GM06990 (cell line): Measurements from ENCODE around the gene CCNY.

Experiments used
- DNase-seq: peaks from one replicate; pipeline ENCODE4 v3.0.0-alpha.2; 2011; ENCODE audit not compliant: insufficient read length; ENCODE audit errors: extremely low read depth
- H3K27me3 ChIP-seq: replicated peaks from 2 replicates; pipeline ENCODE4 v1.6.0; 2011; ENCODE audit warnings: low read length; ENCODE audit not compliant: control insufficient read depth, insufficient read depth
- H3K36me3 ChIP-seq: 2 replicates; pipeline ENCODE4 v1.5.1; 2011; ENCODE audit warnings: low read length; ENCODE audit not compliant: control insufficient read depth, insufficient read depth
- H3K4me3 ChIP-seq: replicated peaks from 2 replicates; pipeline ENCODE4 v1.5.1; 2011; ENCODE audit warnings: low read depth, mild to moderate bottlenecking, control low read depth, low read length
- TF ChIP-seq, protein P1 (sequence below): IDR thresholded peaks from 2 replicates; pipeline ENCODE4 v1.5.1; 2011; ENCODE audit warnings: low read length, control low read depth, mild to moderate bottlenecking, inconsistent platforms; ENCODE audit not compliant: insufficient read depth, poor library complexity, severe bottlenecking

CCNY gene

DNA sequence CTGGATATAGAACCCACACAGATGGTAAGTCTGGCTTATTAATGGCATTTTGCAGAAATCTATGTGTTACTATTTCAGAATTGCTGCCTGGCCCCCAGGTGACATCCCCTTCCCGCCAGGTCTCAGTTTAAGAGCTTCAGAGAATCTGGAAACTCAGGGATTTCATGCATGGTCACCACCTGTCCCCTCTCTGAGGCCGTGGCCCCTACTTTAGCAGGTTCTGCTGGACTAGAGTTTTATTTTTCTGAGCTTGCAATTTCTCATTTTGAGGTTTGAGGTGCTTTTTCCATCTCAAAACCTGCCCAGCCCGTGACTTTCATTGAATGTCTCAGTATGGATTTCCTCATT is 244.1 kb downstream of the CCNY start:
- H3K36me3 ChIP-seq = no peaks in the 10 kb centered on the region
- TF ChIP-seq, protein P1, sequence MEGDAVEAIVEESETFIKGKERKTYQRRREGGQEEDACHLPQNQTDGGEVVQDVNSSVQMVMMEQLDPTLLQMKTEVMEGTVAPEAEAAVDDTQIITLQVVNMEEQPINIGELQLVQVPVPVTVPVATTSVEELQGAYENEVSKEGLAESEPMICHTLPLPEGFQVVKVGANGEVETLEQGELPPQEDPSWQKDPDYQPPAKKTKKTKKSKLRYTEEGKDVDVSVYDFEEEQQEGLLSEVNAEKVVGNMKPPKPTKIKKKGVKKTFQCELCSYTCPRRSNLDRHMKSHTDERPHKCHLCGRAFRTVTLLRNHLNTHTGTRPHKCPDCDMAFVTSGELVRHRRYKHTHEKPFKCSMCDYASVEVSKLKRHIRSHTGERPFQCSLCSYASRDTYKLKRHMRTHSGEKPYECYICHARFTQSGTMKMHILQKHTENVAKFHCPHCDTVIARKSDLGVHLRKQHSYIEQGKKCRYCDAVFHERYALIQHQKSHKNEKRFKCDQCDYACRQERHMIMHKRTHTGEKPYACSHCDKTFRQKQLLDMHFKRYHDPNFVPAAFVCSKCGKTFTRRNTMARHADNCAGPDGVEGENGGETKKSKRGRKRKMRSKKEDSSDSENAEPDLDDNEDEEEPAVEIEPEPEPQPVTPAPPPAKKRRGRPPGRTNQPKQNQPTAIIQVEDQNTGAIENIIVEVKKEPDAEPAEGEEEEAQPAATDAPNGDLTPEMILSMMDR = no peak
- no peak overlapping the region for H3K4me3 ChIP-seq
- no peak for DNase-seq
- no peaks in the 10 kb centered on the region; the same call in 1 of the 2 replicates for H3K27me3 ChIP-seq

GRCh38 chr10:35581655-35582054 is 245.3 kb downstream of the CCNY start:
- H3K36me3 ChIP-seq = no peaks in the 10 kb centered on the region
- DNase-seq = no peak
- peaks cover 2% of the 10 kb centered on the region; the same call in 1 of the 2 replicates for H3K27me3 ChIP-seq
- no peak overlapping the region for H3K4me3 ChIP-seq
- TF ChIP-seq, protein P1 = no peak

- no peak for DNase-seq
- no peak overlapping the region for H3K4me3 ChIP-seq
- peaks cover 2% of the 10 kb centered on the region; the same call in 1 of the 2 replicates for H3K27me3 ChIP-seq
- no peaks in the 10 kb centered on the region for H3K36me3 ChIP-seq
- TF ChIP-seq, protein P1 = no peak
These were observed 248.6 kb downstream of the CCNY start for GRCh38 chr10:35584946-35585345.

DNA sequence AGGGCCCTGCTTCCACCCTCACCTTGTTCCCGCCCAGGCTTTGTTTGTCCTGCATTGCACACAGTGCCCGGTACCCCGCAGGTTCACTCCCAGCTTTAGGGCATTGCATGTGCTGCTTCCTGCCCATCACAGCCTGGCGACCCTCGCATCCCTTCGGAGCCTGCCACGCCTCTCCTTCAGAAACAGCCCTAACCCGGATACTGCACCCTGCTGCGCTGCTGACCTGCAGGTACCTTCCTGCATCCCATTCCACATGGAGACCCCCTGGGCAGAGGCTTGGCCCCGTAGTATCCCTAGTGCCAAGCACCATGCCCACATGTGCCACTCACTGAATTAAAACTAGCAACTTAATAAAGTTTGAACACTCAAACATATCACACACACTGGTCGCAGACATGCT is 249.0 kb downstream of the CCNY start:
- no peak for DNase-seq
- TF ChIP-seq, protein P1 = no peak
- no peaks in the 10 kb centered on the region for H3K36me3 ChIP-seq
- no peak overlapping the region for H3K4me3 ChIP-seq
- H3K27me3 ChIP-seq = peaks cover 2% of the 10 kb centered on the region; the same call in 1 of the 2 replicates

- TF ChIP-seq, protein P1 = no peak
- no peak for DNase-seq
- Histone ChIP-seq H3K4me3 (no peak overlapping the region), H3K27me3 (0 out of 2 replicates have a peak, but pooled peaks cover 2% of the 10 kb centered on the region), H3K36me3 (no peaks in the 10 kb centered on the region)
These were observed 249.7 kb downstream of the CCNY start for GRCh38 chr10:35585903-35586535.

DNA sequence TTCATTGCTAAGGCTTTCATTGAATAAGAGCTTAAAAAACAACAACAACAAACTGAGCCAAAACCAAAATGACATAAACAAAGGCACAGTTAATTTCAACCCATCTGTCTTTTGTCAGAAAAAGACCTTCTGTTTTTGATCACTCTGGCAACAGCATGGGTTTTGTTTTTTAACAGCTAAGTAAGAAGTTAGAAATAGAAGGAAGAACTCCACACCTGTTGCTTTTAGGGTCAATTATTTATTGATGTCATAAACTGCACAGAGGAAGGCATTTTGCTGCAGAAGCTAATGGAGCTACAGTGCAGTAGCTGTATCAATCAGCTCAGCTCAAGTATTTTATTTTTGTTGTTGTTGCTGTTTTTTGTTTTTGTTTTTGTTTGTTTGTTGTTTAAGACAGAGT is 252.5 kb downstream of the CCNY start:
- TF ChIP-seq, protein P1 = no peak
- Histone ChIP-seq H3K4me3 (no peak overlapping the region), H3K36me3 (no peaks in the 10 kb centered on the region), H3K27me3 (0 out of 2 replicates have a peak, but pooled peaks cover 2% of the 10 kb centered on the region)
- DNase-seq = no peak
